GDM1 (cell line): ENCODE measurements around the gene CDH13.

ENCODE experiments used
- DNase-seq: peaks from one replicate; lab custom pipeline; 2025; lab: John Stamatoyannopoulos, UW

CDH13 gene

DNA sequence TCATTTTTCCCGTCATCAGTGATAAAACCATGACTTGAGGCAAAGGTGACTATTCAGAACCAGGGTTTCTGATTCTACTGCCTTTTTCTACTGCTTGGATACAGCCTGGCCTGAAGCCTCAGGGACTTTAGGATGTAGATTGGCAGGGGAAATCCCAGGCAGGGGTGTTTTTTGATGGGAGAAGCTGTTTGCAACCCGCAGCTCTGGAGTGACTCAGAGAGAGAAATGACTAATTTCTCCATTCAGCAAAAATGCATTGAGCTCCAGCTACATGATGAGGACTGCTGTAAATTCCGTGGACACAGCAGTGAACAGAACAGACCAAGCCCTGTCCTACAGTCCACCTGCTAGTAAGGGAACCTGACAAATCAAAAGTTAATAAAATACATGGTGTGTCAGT, 560.6 kb downstream of the CDH13 start:
- DNase-seq: no peak

DNA sequence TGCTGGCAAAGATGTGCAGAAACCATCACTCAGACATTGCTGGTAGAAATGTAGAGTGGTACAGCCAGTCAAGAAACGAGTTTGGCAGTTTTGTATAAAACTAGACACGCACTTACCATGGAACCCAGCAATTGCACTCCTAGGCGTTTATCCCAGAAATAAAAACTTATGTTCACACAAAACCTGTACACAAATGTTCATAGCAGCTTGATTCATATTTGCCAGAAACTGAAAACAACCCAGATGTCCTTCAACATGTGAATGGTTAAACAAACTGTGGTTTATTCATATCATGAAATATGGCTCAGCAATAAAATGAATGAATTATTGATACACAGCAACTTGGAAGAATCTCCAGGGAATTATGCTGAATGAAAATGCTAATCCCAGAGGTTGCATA, 570.0 kb downstream of the CDH13 start:
- no peak for DNase-seq

DNA sequence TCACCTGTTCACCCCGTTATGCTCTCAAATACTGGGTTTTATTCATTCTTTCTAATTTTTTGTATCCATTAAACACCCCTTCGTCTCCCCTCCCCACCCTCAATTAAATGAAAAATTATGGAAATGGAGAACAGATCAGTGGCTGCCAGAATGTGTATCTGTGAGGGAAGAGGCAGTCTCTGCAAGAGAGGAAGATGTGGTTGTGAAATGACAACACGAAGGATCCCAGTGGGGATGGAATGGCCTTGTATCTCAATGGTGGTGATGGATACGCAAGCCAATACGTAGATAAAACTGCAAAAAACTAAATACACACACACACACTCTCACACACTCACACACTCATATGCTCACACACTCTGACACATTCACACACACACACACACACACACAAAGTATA, 570.7 kb downstream of the CDH13 start:
- DNase-seq: no peak

DNA sequence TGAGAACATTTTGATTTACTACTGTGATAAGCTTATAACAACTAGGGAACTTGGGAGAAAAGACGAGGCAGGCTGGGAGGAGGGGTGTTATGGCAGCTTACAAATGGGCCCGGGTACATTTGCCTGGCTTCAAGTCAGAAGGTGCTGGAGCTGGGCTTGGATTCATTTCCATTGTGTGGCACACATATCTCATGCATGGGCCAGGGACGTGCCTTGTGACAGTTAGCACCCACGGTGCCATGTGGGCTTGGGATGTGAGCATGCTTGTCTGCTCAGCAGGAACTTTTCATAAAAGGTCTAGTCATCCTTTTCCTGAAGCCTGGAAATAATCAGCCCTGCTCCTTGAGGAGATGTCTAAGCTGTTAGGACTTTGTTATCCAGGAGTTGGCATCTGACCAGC, 572.2 kb downstream of the CDH13 start:
- DNase-seq: no peak

DNA sequence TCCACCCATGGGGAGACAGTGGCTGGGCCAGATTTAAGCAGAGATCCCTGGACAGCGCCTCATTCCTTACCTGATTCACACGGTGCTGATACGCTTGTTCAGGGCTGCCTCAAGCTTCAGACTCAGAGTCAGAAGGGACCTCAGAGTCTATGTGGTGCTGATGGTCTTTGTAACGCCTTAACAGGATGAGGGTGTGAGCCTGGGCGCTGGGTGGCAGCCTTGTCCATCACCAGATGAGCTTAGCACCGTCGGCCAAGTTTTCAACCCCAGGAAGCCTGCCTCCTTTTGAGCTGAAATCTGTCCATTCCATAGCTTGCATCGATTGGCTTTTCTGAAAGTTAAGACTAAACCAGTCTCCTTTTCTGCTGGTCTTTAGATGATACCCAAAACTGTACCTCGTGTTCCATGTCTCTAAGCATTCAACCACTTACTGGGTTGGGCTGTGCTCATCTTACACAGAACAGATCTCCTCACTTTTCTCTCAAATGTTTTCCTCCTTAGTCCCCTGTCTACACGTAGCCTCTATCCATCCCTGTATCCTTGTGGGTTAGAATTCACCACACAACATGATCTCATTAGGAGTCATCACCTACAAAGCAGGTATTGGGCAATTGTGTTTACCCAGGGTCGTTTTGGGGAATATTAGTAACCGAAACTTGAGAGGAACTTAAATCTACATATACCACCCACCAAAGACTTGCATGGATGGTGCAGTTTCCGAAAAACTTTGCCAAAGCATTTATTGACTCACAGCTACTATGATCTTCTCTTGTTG, 573.4 kb downstream of the CDH13 start:
- DNase-seq: no peak

DNA sequence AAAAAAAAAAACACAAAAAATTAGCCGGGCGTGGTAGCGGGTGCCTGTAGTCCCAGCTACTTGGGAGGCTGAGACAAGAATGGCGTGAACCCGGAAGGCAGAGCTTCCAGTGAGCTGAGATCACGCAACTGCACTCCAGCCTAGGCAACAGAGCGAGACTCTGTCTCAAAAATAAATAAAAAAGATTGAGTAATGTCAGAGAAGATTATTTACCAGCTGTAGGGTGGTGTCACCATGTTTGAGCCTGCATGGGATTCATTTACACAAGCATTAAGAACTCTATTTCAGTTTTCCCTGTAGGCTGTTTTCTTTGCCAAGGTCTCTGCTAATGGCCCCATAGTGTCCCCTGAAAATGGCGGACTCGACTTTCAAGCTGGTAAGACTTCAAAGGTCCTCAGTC, 575.0 kb downstream of the CDH13 start:
- DNase-seq: no peak

DNA sequence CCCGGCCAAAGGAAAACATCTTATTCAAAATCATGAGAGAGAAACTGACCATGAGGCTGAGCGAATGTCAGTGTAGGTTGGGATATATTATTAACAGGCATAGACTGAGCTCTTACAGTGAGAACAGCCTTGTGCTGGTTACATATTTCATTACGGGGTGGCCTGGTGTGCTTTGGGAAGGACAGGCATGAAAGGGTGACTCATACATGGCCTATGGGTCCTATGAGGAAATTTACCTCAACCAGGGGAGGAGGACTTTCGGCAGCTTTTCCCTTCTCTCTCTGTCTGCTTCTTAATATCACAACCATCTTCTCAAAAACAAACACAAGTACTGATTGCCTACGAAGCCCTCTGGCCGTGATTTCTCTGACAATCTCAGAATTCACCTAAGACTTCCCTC, 579.1 kb downstream of the CDH13 start:
- DNase-seq: no peak

DNA sequence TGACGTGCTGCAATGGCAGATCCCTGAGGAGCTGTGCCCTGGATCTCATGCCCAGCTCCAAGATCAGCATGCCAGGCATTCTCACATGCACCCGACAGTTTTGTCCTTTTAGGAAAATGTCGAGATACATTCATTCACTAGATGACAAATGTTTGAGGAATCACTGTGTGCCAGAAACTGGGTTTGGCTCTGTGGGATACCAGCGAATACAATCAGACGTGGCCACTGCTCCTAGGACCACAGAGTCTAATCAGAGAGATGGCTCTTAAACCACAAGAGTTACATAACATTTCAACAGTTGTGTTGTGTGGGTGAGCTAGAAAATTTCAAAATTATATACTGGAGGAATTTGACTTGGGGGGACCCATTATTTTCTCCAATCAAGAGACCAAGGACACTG, 579.7 kb downstream of the CDH13 start:
- no peak for DNase-seq

DNA sequence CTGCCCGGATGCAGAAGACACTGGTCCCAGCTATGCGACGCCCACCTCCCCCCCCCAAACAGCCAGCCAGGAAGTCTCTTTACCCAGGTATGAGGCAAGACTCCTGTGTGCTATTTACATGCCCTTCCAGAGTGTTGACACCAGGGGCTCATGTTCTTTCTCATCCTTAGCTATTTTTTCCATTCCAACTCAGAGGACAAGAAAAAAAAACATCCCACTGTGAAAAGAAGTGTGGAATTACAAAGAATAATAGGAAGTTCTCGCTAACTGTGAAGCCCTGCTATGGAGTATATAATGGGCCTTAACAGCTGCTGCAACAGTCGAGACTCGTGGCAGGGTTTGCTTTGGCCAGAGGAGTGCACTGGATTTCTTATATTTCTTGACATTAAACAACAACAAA, 584.9 kb downstream of the CDH13 start:
- DNase-seq: no peak

DNA sequence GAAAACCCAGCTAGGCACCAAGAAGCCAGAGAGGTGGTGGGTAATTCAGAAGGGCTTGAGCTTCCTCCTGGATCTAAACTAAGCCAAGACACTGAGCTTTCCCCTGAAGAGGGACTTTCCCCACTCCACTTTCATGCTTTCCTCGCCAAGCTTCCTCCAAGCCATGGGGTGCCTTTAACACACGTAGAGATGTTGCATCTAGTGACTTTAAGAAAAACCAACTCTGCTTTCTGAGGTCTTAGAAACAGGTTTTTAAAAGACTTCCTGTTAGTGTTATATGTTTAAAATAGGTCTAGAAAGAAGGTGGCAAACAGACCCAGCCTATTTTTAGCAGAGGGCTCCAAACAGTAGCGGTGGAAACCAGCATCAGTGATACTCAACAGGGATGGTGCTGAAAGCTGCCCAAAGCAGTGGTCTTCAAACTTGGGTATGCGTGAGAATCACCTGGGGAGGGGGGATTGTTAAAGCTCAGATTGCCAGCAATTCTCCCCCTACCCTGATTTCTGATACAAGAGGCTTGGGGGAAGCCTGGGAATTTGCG, 585.6 kb downstream of the CDH13 start:
- DNase-seq: no peak

DNA sequence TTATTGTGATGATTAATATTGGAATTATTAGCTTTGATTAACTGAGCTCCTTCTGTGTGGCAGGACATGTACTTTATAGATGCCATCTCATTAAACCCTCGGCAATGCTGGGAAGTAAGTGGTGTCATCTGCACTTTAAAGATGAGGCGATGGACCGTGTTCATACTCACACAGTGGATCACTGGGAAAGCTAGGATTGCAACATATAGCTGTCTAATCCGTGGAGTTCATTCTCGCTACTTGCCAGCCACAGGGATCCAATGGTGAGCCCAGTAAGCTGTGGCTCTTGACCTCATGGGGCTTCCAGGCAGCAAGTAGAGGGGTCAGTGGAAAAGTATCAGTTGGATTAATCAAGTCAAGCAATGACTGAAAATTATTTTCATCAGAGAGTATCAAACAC, 587.9 kb downstream of the CDH13 start:
- no peak for DNase-seq

DNA sequence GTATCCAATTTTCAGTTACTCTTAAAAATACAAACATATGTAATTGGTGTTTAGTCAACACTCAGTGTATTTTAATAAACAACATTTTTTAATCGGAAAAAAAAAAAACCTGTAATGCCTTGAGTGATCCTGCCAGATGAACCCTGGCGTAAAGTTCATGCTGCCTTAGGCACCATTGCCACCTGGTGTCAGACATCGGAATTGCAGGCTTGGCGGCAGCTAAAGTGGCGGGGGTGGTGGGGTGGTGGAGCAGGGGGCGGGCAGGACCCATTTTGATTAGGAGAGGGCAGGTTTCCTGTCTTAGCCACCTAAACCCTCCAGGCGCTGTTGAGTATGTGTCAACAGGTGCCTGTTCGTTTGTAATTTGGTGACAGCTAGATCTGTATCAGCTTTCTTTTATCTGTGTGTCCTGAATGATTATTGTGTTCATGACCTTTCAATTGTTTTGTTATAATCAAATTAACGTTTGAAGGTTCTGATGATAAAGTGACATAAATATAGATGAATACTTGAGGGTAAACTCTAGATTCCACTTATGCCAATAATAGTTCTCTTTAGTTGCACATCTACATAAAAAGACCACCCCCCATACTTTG, 588.7 kb downstream of the CDH13 start:
- no peak for DNase-seq

DNA sequence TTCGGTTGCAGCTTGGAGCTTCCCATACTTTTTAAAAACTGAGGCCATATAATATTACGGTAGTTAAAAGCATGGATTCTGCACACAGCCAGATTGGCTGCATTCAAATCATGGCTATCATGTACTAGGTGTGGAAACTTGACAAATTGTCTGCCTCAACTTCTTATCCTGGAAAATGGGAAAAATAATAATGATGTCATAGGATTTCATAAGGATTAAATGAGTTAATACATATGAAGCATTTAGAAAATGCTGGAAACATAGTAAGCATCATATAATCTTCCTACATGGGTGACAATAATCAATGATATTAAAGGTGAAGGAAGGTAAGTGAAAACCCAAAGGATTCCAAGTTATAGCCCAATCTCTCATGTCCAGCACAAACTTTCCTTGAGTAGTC, 592.5 kb downstream of the CDH13 start:
- DNase-seq: no peak

DNA sequence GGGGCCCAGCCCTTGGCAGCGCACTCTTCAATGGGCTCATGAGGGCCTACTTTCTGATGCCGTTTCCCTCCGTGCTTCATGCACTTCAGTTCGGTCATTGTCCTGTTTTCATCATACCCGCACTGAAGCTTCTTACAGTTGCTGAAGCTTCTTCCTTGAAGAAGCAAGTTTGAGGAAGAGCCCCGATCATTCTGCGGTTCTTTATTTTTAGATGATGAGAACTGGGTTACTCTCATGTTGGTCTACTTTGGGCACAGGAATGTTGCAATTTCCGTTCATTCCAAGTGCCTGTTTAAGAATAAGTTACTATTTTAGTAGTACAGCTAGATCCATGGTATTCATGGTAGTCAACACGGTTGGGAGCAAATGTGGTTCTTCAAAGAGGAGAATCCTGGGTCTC, 593.3 kb downstream of the CDH13 start:
- DNase-seq: no peak

DNA sequence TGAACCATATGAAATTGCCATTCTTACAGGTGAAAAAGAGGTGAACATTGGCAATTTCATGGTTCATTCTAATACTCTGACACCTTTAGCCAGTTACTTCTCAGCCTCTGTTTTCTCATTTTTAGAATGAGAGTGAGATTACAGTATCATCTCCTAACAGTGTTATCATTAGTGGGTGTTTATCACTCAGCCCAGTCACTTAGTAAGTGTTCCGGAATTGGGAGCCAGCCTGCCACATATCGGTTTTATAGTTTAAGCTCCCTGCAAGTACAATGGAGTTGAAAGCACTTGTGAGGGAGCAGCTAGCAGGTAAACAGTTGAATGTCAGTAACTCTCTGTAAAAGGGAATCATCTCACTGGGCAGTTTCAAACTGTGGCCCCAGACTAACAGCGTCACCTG, 597.9 kb downstream of the CDH13 start:
- no peak for DNase-seq

DNA sequence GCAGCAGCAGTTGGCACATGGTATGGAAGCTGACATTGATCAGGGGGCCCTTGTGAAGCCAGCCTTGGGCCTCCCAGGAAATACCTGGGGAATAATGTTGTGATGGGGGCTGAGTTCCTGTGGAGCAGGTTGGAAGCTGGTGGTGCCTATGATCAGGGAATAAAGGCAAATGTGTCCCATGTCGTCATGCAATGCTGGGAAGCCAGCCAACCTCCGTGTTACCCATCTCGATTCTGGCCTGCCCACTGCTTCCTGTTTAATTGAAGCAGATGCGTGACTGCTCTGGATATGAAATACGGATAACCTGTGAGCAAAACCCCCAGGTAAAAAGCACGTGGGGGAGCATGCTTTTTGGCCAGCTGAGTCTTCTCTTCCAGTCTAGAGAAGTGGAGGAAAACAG, 600.6 kb downstream of the CDH13 start:
- no peak for DNase-seq

DNA sequence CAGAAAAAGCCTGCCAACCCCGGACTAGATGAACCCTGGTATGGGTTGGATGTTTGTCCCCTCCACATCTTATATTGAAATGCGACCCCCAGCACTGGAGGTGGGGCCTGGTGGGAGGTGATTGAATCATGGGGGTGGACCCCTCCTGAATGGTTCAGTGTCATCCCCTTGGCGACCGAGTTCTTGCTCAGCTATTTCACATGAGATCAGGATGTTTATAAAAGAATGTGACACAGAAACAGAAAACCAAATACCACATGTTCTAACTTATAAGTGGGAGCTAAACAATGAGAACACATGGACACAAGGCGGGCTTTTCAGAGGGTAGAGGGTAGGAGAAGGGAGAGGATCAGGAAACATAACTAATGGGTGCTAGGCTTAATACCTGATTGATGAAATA, 605.0 kb downstream of the CDH13 start:
- DNase-seq: no peak

DNA sequence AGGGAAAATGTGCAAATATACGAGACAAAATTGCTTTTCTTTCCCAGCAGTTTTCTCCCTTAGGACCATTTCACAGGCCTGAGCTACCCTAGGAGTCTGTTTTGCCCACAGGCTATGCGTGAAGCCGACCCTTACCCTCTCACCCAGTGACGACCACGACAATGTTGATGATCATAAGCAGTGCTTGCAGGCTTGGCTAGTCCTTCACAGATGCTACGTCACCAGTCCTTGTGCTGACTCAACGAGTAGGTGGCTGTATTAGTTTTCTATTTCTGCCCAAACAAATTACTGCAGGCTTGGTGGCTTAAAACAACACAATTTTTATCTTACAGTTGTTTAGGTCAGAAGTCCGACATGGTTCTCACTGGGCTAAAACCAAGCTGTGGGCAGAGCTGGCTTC, 606.4 kb downstream of the CDH13 start:
- no peak for DNase-seq

DNA sequence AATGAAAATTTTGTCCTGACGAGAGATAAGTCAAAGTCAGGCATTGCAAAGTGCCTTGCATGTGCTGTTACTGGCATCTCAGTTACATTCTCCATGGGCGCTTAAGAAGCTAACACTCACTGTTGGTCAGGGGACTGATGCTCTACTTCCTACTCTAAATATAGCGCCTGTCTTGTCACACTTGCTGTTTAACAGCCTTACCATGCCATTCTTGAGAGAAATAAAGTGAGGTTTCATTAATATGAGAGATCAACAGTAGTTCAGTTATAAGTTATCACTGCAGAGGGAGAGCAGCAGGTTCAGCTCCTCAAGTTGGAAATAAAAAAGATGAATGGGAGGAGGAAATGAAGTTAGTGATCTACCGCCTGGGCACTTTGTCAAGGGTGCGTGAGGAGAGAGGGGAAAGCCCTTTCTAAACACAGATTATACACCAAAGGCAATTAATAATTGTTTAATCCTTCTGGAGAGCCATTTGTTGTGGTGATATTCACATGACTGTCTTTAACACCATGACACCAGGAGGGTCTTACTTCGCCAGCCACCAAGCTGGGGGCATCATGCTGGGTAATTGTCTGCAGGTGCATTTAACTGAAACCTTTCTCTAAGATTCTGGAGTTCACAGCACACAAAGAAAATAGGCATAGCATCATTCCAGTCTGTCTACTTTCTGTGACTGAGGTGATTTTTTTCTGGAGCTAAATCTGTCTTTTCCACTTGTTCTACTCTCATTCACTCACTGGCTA, 612.4 kb downstream of the CDH13 start:
- no peak for DNase-seq

DNA sequence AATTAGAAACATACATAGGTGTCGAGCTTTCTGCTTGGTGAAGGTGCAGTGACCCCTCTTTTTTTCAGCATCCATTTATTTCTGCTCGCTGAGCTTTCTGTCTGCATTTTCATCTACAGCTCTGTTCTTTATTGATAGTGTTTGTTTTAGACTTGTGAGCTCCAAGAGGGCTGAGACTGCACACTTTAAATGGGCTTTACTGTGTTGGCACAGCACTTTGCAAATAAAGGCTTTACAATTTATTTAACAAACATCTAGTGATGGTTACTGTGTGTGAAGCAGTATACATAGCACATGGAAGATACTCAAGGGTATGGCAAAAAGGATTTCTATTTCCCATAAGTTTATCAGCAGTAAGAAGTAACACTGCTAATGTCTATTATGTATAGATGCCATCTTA, 617.3 kb downstream of the CDH13 start:
- no peak for DNase-seq

DNA sequence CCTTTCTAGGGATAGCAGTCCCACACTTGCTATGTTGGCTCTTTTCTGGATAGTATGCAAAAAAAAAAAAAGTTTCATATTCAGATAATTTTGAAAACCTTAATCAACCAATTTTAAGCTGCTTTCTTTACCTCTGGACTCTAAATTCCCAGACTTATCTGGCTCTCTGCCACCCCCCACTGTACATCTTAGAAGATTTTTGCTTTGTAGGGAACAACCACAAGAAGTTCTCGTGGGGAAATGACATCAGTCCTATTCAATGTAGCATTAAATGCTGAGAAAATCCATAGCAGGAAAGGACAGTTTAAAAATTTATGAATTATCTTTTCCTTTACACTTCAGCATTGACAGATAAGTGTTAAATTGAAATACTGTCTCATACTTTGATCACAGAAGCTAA, 618.3 kb downstream of the CDH13 start:
- DNase-seq: no peak

DNA sequence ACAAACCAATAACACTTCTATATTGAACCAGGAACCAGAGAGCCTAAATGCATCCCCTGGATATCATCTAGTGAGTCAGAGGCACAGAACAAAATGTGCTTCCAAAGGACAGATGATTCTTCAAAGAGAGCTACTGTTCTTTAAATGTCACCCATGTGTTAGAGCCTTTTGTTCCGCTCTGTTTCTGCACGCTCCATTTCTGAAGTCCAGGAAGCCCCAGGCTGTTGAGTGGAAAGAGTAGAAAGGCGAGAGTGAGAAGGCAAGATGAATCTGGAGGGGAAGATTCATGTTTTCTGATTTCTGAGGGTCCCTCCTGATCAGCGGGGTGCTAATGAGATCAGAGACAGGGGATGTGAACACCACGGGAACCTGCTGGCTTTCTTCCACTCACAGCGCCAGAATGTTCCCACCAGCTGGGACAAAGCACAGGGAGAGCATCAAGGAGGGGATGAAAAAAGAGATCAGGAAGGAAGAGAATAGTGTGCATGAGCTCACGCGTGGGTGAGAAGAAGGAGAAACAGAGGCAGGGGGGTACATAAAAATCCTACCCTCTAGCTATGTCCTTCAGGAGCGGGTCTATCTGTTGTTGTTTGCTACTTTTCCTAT, 621.1 kb downstream of the CDH13 start:
- DNase-seq: no peak
